Measurements from ENCODE around the gene GRAP2. TPM values are rescaled to one million over a fixed set of nuclear protein-coding genes. Genes with fewer than 3 reads are reported as not detected.

Gene GRAP2
- polyA plus RNA-seq, 3 donors = 0.05 to 4.2 (median 0.97) TPM

- DNase-seq = no peak
- no peaks in the 10 kb centered on the region for H4K20me1 ChIP-seq (ENCODE audit: insufficient read depth, low read length)
- no peaks in the 10 kb centered on the region for H3K36me3 Mint-ChIP-seq
- no peak overlapping the region for H3K4me3 ChIP-seq (replicated peaks in 1 of 3; ENCODE audit: low read depth in 2 of 3, low read length in 3 of 3)
- intact Hi-C loops (cut with micrococcal nuclease) = loop anchor here in 1 of 2 donors (10.0 kb wide), 1 partner anchor 59 kb away; the partner anchor contains the start of gene FAM83F
- no peak overlapping the region for H3K27ac ChIP-seq (ENCODE audit: low read depth in 1 of 2, low read length in 2 of 2)
- H3K79me2 ChIP-seq (ENCODE audit: insufficient read depth, low read length) = no peaks in the 10 kb centered on the region
- TF ChIP-seq CTCF (IDR thresholded peaks at IDR 0.05) = no peak
- H3K4me2 ChIP-seq (replicated peaks; ENCODE audit: extremely low read depth, low read length, poor library complexity, severe bottlenecking) = no peak overlapping the region
- H3K4me3 Mint-ChIP-seq = peak overlapping the region in 1 of 2 donors; percentile 54
- H3K9ac ChIP-seq (ENCODE audit: insufficient read depth, low read length, poor library complexity, severe bottlenecking) = no peak overlapping the region
- no peaks in the 10 kb centered on the region for H3K36me3 ChIP-seq (replicated peaks in 1 of 2; ENCODE audit: control insufficient read depth in 1 of 2, insufficient read depth in 2 of 2, low read length in 2 of 2)
- peaks cover 21% of the 10 kb centered on the region for H3K4me1 Mint-ChIP-seq
- no peaks in the 10 kb centered on the region for H3K9me3 ChIP-seq (replicated peaks in 1 of 2; ENCODE audit: control insufficient read depth in 1 of 2, insufficient read depth in 1 of 2, low read length in 2 of 2)
- H2AFZ ChIP-seq (ENCODE audit: insufficient read depth, low read depth, low read length, poor library complexity, severe bottlenecking) = no peak overlapping the region
- WGBS (ENCODE audit: insufficient coverage) = 67% methylated on average over 2 of the region's 6 CpGs
- peaks cover 22 to 33% (median 24%) of the 10 kb centered on the region in 3 donors for H3K27me3 Mint-ChIP-seq (ENCODE audit: low read depth in 3 of 3)
- H3K9me3 Mint-ChIP-seq = no peaks in the 10 kb centered on the region
- no peak overlapping the region for H3K27ac Mint-ChIP-seq
- peaks cover 4 to 16% of the 10 kb centered on the region in 2 donors for H3K27me3 ChIP-seq (ENCODE audit: control insufficient read depth in 2 of 2, insufficient read depth in 2 of 2, low read length in 2 of 2)
- H3K4me1 ChIP-seq (ENCODE audit: control insufficient read depth in 1 of 2, insufficient read depth in 2 of 2, low read length in 2 of 2) = peaks cover 6 to 16% of the 10 kb centered on the region in 2 donors
Observed at GRCh38 chr22:39935612-39936011, 34.7 kb downstream of the GRAP2 start.

GRCh38 chr22:39936523-39937145, 35.8 kb downstream of the GRAP2 start:
- Histone ChIP-seq H3K9ac (ENCODE audit: insufficient read depth, low read length, poor library complexity, severe bottlenecking) (no peak overlapping the region), H3K4me3 (replicated peaks in 1 of 3; ENCODE audit: low read depth in 2 of 3, low read length in 3 of 3) (no peak overlapping the region), H3K27ac (ENCODE audit: low read depth in 1 of 2, low read length in 2 of 2) (no peak overlapping the region), H2AFZ (ENCODE audit: insufficient read depth, low read depth, low read length, poor library complexity, severe bottlenecking) (no peak overlapping the region), H3K4me1 (ENCODE audit: control insufficient read depth in 1 of 2, insufficient read depth in 2 of 2, low read length in 2 of 2) (peaks cover 0 to 7% of the 10 kb centered on the region in 2 donors), H3K4me2 (replicated peaks; ENCODE audit: extremely low read depth, low read length, poor library complexity, severe bottlenecking) (no peak overlapping the region), H4K20me1 (ENCODE audit: insufficient read depth, low read length) (no peaks in the 10 kb centered on the region), H3K9me3 (replicated peaks in 1 of 2; ENCODE audit: control insufficient read depth in 1 of 2, insufficient read depth in 1 of 2, low read length in 2 of 2) (no peaks in the 10 kb centered on the region), H3K27me3 (ENCODE audit: control insufficient read depth in 2 of 2, insufficient read depth in 2 of 2, low read length in 2 of 2) (peaks cover 4 to 16% of the 10 kb centered on the region in 2 donors), H3K36me3 (replicated peaks in 1 of 2; ENCODE audit: control insufficient read depth in 1 of 2, insufficient read depth in 2 of 2, low read length in 2 of 2) (no peaks in the 10 kb centered on the region), H3K79me2 (ENCODE audit: insufficient read depth, low read length) (no peaks in the 10 kb centered on the region)
- 19% methylated on average over 5 of the region's 6 CpGs for WGBS (ENCODE audit: insufficient coverage)
- Mint-ChIP-seq H3K27me3 (ENCODE audit: low read depth in 3 of 3) (peaks cover 22 to 33% (median 24%) of the 10 kb centered on the region in 3 donors), H3K27ac (peak overlapping the region in 1 of 7 donors; percentile 22), H3K4me3 (peak overlapping the region in 1 of 2 donors; percentile 54), H3K4me1 (peaks cover 21% of the 10 kb centered on the region), H3K36me3 (no peaks in the 10 kb centered on the region), H3K9me3 (no peaks in the 10 kb centered on the region)
- TF ChIP-seq CTCF (IDR thresholded peaks at IDR 0.05) = no peak
- intact Hi-C loops (cut with micrococcal nuclease) = loop anchor here in 1 of 2 donors (10.0 kb wide), 1 partner anchor 58 kb away; the partner anchor contains the start of gene FAM83F
- no peak for DNase-seq

Data from CD14-positive monocyte (primary cell).